GM12892 (cell line): Measurements from ENCODE around the gene PPCDC. TPM values are rescaled to one million over a fixed set of nuclear protein-coding genes. Genes with fewer than 3 reads are reported as not detected.

ENCODE experiments used
- DNase-seq: peaks from one replicate; pipeline ENCODE4 v3.0.0; 2011; ENCODE audit not compliant: insufficient read length
- FAIRE-seq: peaks from 2 replicates; lab custom pipeline; 2011; peaks lifted over from hg19 to GRCh38; lab: Jason Lieb, UNC
- POLR2A ChIP-seq: IDR thresholded peaks from 2 replicates; pipeline ENCODE4 v1.6.1; 2011; ENCODE audit warnings: low read depth, low read length, control low read depth
- POLR2AphosphoS5 ChIP-seq: IDR thresholded peaks from 2 replicates; pipeline ENCODE4 v1.6.1; 2011; ENCODE audit warnings: low read depth, low read length, control low read depth
- TAF1 ChIP-seq: IDR thresholded peaks from 2 replicates; pipeline ENCODE4 v1.6.1; 2011; ENCODE audit warnings: low read depth, mild to moderate bottlenecking, control low read depth, low read length, borderline replicate concordance
- polyA plus RNA-seq: library from polyadenylated mRNA; unstranded; fragments of >200 nt; gene quantifications from one replicate; pipeline ENCODE4 v1.2.1, GENCODE V29; 2012; ENCODE audit warnings: missing spikeins, inconsistent platforms; ENCODE audit not compliant: missing spikeins

Gene PPCDC, protein sequence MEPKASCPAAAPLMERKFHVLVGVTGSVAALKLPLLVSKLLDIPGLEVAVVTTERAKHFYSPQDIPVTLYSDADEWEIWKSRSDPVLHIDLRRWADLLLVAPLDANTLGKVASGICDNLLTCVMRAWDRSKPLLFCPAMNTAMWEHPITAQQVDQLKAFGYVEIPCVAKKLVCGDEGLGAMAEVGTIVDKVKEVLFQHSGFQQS
- polyA plus RNA-seq, result 18.0 TPM

- FAIRE-seq, result peak; percentile 99
- DNase-seq, result peak; percentile 99
- TF ChIP-seq TAF1, result peak; percentile 94
- peak; percentile 97 for TF ChIP-seq POLR2AphosphoS5
- TF ChIP-seq POLR2A, result peak; percentile 98
Observed at GRCh38 chr15:75023181-75023871, at the start of gene PPCDC. Gene PPCDC, plus strand, starts transcription at chr15:75023590. Its CDS starts 4,729 bp downstream, at chr15:75028319.

DNA sequence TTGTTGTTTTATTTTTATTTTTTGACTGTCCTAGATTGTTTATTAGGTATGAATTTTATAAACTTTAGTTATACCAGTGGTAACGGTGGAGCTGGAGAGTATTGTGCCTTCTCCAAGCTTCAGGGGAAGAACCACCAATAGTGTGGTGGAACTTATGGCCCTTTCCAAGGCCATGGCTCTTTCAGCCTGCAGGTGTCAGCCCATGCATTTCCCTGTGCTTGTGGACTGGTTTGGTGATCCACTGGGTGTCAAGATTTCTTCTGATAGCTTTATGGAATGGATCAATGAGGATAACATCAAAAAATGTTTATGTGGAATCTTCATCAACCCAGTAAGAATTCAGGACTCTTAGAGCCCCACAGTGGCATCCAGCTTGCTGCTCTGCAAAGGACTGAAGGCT is 47.2 kb upstream of the PPCDC start:
- FAIRE-seq, result no peak
- no peak for DNase-seq
- TF ChIP-seq TAF1, result no peak
- no peak for TF ChIP-seq POLR2AphosphoS5
- no peak for TF ChIP-seq POLR2A

DNA sequence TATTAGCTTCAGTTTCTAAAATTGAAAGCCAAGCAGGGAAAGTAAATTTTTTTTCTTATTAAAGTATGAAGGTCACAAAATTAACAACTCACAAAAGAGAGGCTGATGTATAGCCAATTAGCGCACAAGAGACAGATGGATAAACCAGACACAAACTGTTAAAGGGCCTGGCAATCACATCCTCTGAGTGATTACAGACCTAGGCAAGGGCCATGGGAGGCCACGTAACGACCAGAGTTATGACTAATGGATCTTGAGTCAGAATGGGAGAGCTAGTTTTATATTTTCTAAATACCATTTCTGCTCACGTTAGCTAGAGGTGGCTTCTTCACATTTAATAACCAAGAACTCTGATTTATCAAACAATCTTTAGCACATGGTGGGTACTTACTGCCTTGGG is 45.8 kb upstream of the PPCDC start:
- no peak for DNase-seq
- TF ChIP-seq POLR2AphosphoS5 (no peak), POLR2A (no peak), TAF1 (no peak)
- no peak for FAIRE-seq

- no peak for FAIRE-seq
- TF ChIP-seq POLR2AphosphoS5, result no peak
- TF ChIP-seq TAF1, result no peak
- TF ChIP-seq POLR2A, result no peak
- DNase-seq, result no peak
Observed at GRCh38 chr15:74978077-74978476, 45.3 kb upstream of the PPCDC start.

- no peak for FAIRE-seq
- TF ChIP-seq TAF1 (no peak), POLR2AphosphoS5 (no peak), POLR2A (no peak)
- DNase-seq, result no peak
Observed at GRCh38 chr15:74978503-74978902, 44.9 kb upstream of the PPCDC start.

GRCh38 chr15:74982183-74982582 is 41.2 kb upstream of the PPCDC start:
- DNase-seq (no peak), FAIRE-seq (no peak)
- TF ChIP-seq TAF1, result no peak

DNA sequence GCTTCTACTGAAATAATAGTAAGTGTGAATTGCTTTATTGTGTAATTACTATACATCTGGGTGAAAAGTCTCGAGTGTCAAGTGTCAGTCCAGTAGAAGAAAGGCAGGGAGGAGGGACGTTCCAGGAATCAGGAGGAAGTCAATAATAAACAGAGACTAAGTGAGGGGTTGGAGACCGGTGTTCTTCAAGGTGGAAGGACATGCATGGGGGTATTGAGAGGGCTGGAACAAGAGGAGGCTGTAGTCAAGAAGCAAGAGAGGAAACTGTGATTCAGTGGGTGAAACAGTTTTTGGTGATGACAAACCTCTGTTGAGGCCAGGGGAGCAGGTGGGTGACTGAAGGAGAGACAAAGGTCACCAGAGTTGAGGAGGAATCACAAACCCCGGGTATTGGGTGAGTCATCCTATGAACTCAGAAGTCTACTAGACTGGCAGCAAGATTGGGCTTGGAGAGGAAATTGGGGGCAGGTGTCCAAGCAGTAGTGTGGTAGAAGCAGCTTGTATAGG is 39.6 kb upstream of the PPCDC start:
- no peak for DNase-seq

GRCh38 chr15:74988007-74988800 is 35.2 kb upstream of the PPCDC start:
- no peak for FAIRE-seq
- DNase-seq, result no peak
- TF ChIP-seq TAF1 (no peak), POLR2A (no peak), POLR2AphosphoS5 (no peak)

More for the DNA sequence above, 39.6 kb upstream of the PPCDC start:
- no peak for TF ChIP-seq TAF1
- no peak for TF ChIP-seq POLR2A
- no peak for TF ChIP-seq POLR2AphosphoS5
- FAIRE-seq, result no peak

GRCh38 chr15:74989527-74989926 is 33.9 kb upstream of the PPCDC start:
- DNase-seq (no peak), FAIRE-seq (no peak)
- no peak for TF ChIP-seq TAF1
- no peak for TF ChIP-seq POLR2A
- no peak for TF ChIP-seq POLR2AphosphoS5

DNA sequence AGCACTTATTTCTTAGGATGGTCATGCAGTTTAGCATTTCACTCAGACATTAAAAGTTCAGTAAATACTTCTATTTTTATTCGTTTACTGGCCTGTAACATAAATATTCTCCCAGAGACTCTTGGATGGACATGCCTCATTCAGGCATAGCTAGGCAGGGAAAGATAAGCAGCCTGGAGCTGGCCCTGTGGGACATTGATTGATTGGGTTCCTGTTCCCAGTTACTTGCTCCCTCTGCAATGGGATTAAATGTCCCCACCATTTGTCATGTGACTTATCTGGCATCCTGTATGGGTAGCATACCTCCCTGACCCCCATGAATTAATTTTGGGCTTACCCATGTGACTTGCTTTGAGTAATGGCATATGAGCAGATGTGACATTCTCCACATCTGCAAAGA is 30.8 kb upstream of the PPCDC start:
- TF ChIP-seq TAF1 (no peak), POLR2A (no peak), POLR2AphosphoS5 (no peak)
- FAIRE-seq (no peak), DNase-seq (no peak)

DNA sequence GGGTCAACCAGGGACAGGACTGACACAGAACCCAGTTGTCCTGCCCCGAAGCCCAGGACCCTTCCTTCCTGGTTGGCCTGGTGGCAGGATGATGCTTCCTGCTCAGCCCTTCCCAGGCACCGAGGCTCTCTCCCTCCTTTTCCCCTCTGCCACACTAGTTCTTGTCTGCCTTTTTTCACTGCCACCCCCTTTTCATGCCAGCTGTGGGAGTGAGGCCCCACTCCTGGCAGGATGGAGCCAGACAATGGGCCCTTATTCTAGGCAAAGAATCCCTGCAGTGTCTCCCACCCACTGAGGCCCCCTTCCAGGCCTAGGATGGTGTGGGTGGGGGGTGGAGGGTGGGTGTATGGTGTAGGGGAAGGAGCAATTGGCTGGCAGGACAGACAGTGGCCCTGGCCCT is 29.2 kb upstream of the PPCDC start:
- DNase-seq, result no peak
- no peak for TF ChIP-seq POLR2A
- FAIRE-seq, result no peak
